ENCODE data around the gene NCF4. TPM values are rescaled to one million over a fixed set of nuclear protein-coding genes. Genes with fewer than 3 reads are reported as not detected.

The NCF4 gene
- total and polyA plus RNA-seq, 9 of the 15 experiments (the other 6 are each of a cell fraction or from before 2014, with no cell fraction given) = 0.04 to 0.95 (median 0.33) TPM

GRCh38 chr22:36853407-36854099 lies 7.3 kb upstream of the NCF4 start (continued):
- TF ChIP-seq NCOA2 (IDR thresholded peaks at IDR 0.05; ENCODE audit: partially characterized antibody in 2 of 2) = no peak
- no peak for TF ChIP-seq PTBP1 (IDR thresholded peaks at IDR 0.05; ENCODE audit: low read depth, low read length)
- TF ChIP-seq NFE2L1 (tag; IDR thresholded peaks at IDR 0.05; ENCODE audit: borderline replicate concordance, low read depth) = no peak
- TF ChIP-seq FIP1L1 (IDR thresholded peaks at IDR 0.05; ENCODE audit: low read depth, low read length, poor library complexity, severe bottlenecking) = no peak

GRCh38 chr22:36855478-36855877 lies 5.3 kb upstream of the NCF4 start:
- H3K36me3 ChIP-seq (ENCODE audit: control insufficient read depth, insufficient read depth, low read length) = no peaks in the 10 kb centered on the region
- TF ChIP-seq KDM1A (IDR thresholded peaks at IDR 0.05) = peak in 1 of 2 experiments; percentile 88; a peak in 2 of 4 replicates
- TF ChIP-seq MCM5 (IDR thresholded peaks at IDR 0.05; ENCODE audit: low read depth) = no peak
- no peak for TF ChIP-seq MTF1 (CRISPR knock-in tag; IDR thresholded peaks at IDR 0.05; ENCODE audit: borderline replicate concordance)
- CTCF ChIA-PET (ENCODE audit: low intra/inter-chr PET ratio) = interaction anchor here (0.8 to 2.4 kb wide), 6 partner anchors 11 to 310 kb away, joined by 4 to 22 read pairs (median 15); no protein-coding TSS in a partner anchor
- POLR2A ChIA-PET = no interaction called here
- H3K9me3 ChIP-seq (replicated peaks; ENCODE audit: control insufficient read depth, insufficient read depth, low read depth, low read length) = no peaks in the 10 kb centered on the region
- H2AFZ ChIP-seq (ENCODE audit: low read depth, low read length) = no peak overlapping the region
- in situ Hi-C loops (cut with MboI) (no loop called here), intact Hi-C loops (cut with micrococcal nuclease) (loop anchor here (5.0 kb wide), 1 partner anchor 122 kb away; no protein-coding TSS in a partner anchor)
- FAIRE-seq (no peak), ATAC-seq (no peak), DNase-seq (ENCODE audit: extremely low read depth in 1 of 4, low spot score in 3 of 4) (no peak)
- peaks cover 0 to 6% of the 10 kb centered on the region in 2 experiments; a peak in 3 of 5 replicates for H3K4me1 ChIP-seq (replicated peaks in 1 of 2; ENCODE audit: control insufficient read depth in 2 of 2, insufficient read depth in 2 of 2, low read length in 2 of 2)
- H3K79me2 ChIP-seq (ENCODE audit: control insufficient read depth, insufficient read depth, low read length) = no peaks in the 10 kb centered on the region
- H3K4me3 ChIP-seq = no peak overlapping the region
- H3K9ac ChIP-seq (ENCODE audit: insufficient read depth in 1 of 2, low read depth in 2 of 2, low read length in 2 of 2) = no peak overlapping the region
- no peak overlapping the region for H3K4me2 ChIP-seq (ENCODE audit: insufficient read depth, low read length)
- no TSS peak for BruUV-seq (replicated peaks)
- peaks cover 0 to 10% of the 10 kb centered on the region in 2 experiments; a peak in 2 of 5 replicates for H3K27me3 ChIP-seq (ENCODE audit: control insufficient read depth in 2 of 2, insufficient read depth in 2 of 2, low read length in 2 of 2)
- H3K27ac ChIP-seq (ENCODE audit: extremely low read depth, low read depth, low read length) = no peak overlapping the region
- no peaks in the 10 kb centered on the region; the same call in 1 of the 2 replicates for H4K20me1 ChIP-seq (replicated peaks; ENCODE audit: control insufficient read depth, insufficient read depth, low read length)
- 2% methylated on average over 3 of the region's 3 CpGs for WGBS (ENCODE audit: insufficient coverage, low coverage, missing lambda C conversion rate)
- no peaks in the 10 kb centered on the region for H3K9me1 ChIP-seq (ENCODE audit: control insufficient read depth, insufficient read depth, low read length)

Data from K562 (cell line).